GM12872 (cell line): ENCODE results near the gene AFG1L.

ENCODE experiments used
- TF ChIP-seq, protein P1 (sequence below): IDR thresholded peaks from 3 replicates; pipeline ENCODE4 v1.5.1; 2011; ENCODE audit warnings: low read depth, mild to moderate bottlenecking, low read length, moderate library complexity; ENCODE audit not compliant: insufficient read depth

AFG1L gene

GRCh38 chr6:108556250-108556649, 261.4 kb downstream of the AFG1L start:
- TF ChIP-seq, protein P1, sequence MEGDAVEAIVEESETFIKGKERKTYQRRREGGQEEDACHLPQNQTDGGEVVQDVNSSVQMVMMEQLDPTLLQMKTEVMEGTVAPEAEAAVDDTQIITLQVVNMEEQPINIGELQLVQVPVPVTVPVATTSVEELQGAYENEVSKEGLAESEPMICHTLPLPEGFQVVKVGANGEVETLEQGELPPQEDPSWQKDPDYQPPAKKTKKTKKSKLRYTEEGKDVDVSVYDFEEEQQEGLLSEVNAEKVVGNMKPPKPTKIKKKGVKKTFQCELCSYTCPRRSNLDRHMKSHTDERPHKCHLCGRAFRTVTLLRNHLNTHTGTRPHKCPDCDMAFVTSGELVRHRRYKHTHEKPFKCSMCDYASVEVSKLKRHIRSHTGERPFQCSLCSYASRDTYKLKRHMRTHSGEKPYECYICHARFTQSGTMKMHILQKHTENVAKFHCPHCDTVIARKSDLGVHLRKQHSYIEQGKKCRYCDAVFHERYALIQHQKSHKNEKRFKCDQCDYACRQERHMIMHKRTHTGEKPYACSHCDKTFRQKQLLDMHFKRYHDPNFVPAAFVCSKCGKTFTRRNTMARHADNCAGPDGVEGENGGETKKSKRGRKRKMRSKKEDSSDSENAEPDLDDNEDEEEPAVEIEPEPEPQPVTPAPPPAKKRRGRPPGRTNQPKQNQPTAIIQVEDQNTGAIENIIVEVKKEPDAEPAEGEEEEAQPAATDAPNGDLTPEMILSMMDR, result no peak

- TF ChIP-seq, protein P1, result no peak
These were observed 262.1 kb downstream of the AFG1L start for GRCh38 chr6:108556866-108557493.

DNA sequence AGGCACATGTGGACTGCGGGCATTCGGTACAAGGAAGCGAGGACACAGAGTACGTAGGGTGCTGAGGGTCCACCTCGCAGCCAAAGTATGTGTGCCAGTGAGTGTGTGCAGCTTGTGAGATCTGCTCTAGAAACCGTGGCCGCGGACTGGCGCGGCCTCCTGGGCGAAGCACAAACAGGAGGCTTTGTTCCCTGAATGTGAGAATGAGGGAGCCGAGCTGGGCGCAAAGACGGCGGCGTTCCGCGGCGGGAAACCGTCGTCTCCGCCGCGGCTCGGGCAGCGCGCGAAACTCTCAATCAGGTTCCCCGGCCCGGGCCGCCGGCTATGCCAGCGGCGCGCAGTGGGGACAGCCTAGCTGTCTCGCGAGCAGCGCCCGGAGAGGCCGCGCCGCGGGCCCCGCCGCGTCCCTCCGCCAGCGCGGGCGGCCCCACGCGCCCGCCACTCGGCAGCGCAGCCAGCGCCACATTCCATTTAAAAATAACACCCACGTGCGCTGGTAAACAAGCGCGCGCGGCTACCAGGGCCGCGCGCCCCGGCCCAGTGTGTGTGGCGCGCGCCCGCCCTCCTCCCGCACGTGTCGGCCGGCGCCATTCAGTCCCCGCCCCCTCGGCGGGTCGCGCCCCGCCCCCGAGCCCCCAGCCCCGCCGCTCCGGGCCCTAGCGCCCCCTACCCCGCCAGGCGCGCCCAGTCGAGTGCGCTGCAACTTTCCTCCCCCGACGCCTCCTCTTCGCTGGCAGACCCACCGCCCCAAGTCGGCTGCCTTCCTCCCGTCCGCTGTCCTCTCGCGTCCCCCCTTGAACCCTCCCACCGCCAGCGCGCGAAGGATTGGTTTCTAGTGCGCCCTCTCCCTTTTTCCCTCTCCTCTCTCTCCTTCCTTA, 262.9 kb downstream of the AFG1L start:
- TF ChIP-seq, protein P1, result no peak

DNA sequence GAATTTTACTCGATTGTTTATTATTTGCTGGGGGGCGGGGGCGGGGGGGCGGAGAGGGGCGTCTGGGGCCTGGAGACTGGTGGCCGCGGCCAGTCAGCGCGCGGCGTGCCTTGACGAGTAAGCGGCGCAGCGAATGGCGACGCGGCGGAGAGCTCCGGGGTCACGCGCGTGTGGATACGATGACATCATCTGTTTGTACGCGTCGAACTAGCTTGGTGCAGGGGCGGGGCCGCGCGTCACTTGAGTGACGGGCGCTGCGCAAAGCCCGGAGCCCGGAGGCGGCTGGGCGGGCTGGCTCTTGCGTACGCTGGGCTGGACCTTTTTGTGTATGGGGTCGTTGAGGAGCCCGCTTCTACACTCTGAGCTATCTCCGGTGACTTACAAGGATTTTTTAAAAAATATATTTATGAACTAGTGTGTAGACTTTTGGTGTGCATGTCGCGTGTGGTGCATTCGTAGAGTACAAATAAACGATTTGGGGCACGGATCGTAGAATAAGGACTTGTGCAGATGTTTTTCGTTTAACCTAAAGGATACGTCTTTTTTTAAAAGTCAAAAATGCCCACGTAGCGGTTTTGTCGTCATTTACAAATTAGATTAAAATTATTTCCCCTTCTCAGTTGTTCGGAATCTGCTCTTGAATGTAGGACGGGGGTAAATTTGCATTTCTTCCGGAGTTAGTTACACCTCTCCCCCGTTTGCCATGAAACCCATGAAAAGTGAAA, 263.7 kb downstream of the AFG1L start:
- TF ChIP-seq, protein P1, result no peak

DNA sequence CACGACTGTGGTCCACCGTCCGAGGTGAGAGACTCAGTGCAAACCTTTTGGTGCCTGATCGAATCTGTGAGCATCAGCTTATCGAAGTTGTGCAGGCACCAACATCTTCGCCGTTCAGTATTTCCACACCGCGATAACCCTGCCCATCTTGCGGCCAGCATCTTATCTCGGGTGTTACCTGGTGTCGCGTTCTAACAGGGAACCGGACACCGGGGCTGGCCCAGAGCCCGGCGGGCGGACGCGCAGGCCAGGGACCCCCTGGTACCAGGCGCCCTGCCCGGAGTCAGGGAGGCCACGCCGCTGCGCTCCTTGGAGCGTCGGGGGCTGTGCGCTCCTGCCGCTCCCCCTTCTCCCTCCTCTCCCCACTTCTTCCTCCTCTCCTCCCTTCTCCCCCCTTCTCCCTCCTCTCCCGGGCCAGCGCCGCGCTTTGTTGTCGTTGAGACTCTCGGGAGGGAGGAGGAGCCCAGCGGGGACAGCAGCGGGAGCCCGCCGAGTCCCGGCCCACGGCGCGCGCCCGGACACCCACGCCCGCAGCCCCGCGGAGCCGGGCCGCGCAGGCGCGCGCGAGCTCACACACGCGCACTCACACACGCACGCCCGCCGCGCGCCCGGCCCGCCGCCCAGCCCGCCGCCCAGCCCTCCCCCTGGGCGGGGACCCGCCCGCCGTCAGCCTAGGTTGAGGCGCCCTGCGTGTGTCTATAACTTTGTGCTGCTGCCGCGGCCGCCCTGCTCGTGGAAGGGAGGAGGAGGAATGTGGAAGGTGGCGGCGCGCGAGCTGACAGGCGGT, 264.4 kb downstream of the AFG1L start:
- TF ChIP-seq, protein P1, result no peak

DNA sequence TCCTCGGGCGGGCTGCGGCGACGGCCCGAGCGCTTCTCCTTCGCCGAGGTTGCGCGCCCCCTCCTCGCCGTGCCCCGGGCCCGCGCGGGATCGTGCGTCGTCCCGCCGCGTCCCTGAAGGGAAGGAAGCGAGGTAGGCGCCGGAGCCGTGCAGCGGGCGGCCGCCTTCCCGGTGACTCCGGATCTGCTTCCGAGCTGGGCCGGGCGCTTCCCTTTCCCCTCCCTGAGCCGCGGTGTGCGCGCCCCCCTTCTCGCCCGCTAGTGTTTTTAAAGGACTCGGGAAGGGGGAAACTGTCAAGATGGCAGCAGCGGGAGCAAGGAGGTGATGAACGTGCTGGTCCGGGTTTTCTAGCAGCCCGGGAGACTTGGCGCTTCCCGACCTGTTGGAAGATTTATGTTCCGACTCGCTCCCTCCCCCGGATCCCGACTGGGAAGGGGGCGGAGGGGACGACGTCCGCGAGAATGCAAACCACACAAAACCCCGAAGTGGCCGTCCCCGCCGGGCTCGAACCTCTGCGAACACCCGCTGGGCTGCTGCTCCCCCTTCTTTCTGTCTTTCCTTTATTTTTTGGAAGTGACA, 265.1 kb downstream of the AFG1L start:
- TF ChIP-seq, protein P1, result no peak
